Central memory CD4-positive, alpha-beta T cell (primary cell): ENCODE data around the gene ITGA5.

Source experiments
- DNase-seq: peaks from one replicate; pipeline ENCODE4 v3.0.0; 2022

ITGA5 gene

DNA sequence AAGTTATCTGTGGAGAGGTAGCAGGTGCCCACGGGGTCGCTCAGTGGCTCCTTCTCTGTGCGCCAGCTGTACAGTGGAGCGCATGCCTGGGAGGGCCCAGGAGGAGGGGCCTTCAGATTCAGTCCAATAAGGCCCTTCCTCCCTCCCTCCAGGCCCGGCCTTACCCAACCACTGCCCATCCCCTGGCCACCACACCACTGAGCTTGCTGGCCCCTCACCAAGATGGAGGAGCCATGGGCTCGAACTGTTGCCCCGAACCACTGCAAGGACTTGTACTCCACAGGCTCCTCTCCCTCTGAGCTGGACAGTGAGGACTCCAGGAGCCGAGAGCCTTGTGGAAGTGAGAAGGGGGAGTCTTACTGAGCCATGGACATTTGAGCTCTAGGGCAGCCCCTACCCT, 9.8 kb downstream of the ITGA5 start:
- no peak for DNase-seq

DNA sequence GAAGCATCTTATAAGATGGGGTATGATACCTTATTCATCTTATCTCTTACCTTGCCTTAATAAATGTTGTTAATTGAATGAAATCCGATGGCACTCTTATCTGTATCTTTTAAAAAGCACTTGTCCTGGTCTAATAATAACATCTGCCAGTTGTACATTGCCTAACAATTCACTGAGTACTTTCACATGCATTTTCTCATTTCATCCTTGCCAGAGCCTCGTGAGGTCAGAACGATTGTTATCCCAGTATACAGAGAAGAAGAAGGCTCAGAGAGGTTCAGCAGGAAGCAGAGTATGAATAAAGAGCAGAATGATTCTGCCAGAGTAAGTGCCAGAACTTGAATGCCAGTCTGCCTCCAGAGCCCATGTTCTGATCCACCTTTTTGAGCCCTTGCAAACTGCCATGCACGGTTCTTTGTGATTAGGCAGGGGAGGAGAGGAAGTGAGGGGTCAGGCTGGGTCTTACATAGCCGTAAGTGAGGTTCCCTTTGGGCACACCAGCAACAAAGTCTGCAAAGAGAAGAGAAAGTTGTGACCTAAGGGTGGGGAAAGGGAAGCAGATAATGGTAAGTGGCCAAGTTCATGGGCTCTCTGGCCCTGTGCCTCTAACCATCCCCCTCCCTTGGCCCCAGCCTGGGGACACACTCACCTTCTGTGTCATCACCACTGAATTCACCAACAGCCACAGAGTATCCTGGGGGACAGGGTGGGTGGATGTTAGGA, 11.7 kb downstream of the ITGA5 start:
- no peak for DNase-seq

DNA sequence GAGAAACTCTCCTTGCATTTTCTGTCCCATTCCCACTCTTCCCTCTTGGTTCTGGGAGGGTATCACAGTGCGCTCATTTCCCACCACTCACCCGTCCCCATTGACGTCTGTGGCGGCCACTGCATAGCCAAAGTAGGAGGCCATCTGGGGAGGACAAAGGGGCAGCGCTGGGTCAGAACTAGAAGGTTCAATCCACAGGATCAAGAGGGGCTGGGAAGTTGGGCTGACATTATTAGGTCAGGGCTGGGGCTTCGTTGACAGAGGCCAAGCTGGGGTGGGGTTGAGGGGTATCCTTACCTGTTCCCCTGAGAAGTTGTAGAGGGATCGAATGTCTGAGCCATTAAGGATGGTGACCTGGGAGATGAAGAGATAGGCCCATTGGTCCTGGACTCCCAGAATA, 13.5 kb downstream of the ITGA5 start:
- DNase-seq = no peak

DNA sequence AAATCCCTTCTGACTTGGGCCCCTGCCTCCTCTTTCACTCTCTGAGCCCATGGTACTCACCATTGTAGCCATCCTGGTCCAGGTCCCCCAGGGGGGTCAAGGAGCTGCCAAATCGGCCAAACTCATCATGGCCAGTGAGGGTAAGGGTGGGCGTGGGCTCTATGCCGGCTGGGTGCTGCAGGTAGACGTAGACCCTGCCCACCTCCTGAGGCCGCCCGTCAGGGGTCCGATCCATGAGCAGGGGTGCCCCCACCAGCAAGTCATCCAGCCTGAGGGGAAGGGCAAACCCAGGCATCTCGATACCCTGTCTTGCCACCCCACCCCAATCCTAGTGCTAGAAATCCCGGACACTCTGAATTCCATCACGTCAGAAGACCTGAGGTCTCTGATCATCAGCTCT, 14.0 kb downstream of the ITGA5 start:
- no peak for DNase-seq

DNA sequence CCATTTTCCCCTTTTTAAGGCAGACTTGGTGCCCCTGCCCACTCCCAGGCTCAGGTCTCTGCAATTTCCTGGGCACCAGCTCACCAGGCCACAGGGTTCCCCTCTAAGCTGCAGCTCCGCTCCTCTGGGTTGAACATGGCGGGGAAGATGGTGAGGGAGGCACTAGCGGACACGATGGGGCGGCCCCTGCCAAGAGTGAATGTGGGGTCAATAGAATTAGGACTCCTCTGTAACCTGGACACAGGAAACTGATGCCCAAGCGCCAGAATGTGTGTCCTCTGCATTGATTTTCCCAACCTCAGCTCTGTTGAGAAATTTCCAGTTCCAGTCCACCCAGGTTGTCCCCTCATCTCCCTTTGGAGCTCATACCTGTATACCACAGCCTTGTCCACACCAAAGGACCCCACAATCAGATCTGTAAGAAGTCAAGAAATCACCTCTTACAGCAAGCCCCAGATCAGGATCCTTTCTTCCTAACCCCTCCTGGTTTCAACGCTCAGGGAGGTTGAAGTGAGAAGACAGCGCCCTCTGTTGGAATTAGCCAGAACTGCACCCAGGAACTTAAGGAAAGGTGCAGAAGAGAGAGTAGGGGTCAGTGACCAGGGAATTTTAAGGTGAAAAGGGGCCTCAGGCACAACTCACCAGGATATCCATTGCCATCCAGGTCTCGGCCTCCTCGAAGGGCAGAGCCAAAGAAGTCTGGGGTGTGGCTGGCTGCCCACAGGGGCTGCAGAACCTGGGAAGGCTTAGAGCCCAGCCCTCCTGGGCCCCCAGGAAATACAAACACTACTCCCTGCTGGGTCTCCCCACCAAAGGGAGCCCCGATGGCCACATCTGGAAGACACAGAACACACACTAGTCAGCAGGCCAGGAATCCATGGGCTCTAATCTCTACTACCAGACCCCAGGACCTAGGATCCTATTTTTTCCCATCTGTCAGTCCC, 14.7 kb downstream of the ITGA5 start:
- DNase-seq = peak; percentile 56

DNA sequence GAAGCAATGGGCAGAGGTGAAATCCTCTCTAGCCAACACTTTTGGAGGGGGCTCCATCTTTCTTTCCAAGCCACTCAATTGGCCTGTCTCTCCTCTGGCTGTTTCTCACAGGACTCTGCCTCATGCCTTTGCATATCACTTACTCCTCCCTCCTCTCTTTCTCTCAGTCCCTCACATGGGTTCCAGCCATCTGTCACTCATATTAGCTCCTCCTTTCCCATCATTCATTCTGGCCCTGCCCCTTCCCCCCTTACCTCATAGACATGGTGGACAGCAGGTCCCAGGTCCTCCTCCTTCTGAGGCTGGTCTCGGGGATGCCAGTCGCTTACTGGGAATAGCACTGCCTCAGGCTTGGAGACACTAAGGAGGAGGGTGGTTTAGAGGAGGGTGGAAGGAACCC, 17.9 kb downstream of the ITGA5 start:
- DNase-seq = no peak

DNA sequence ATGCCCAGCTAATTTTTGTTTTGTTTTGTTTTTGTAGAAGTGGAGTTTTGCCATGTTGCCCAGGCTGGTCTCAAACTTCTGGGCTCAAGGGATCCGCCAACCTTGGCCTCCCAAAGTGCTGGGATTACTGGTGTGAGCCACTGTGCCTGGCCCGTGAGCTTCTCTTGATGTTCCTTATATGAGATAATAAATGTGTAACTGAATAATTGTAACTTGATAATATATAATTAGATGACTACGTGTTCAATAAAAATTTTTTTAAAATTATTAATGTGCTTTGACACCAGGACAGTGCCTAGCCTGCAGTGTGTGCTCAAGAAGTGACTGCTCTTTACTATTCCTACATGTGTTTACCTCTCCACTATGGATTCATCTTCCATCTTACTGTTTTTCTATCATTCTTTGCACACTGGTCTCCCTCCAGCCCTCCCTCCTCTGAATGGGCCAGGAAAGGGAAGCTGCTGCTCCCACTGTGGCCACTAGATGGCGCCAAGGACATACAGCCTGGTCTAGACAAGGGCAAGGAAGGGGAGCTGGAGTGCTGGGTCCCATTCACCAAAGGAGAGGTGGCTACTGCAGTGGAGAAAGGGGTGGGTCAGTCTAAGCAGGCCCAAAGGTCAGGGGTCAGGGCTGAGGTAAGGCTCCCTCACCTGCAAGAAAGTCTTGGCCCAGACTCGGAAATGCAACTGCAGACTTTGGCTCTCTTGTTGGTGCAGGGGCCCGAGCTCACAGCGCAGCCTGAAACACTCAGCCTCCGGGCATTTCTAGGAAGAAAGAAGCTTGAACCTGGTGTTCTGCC, 19.9 kb downstream of the ITGA5 start:
- peak; percentile 79 for DNase-seq

DNA sequence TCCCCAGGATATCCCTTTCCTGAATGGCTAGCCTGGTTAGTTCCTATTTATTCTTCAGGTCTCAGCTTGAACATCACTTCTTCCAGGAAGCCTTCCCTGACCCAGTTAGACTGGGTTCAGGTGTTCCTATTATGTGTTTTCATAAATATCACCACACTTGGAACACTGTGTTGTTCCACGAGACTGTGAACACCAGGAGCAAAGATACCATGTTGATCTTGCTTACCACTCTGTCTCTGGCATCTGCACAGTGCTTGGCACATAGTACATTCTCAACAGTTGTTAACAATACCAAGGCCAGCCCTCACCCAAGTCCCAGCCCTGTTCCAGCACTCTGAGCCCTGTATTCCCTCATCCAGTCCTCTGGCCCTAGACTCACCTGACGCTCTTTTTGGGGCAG, 20.8 kb downstream of the ITGA5 start:
- DNase-seq = no peak

DNA sequence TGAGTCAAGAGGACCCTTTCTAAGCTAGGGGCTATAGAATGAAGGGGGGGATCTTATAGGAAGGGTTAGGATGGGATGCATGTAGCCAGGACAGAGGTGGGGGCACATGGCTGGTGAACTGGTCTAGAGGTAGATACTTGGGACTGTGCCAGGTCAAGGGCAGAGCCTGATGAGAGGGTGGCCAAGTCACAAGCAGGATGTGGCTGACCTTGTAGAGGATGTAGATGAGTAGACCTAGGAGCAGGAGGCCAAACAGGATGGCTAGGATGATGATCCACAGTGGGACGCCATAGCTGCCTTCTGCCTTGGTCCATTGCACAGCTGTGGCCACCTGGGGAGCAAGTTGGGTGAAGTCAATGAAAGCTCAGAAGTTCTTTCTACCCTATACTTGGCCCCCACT, 21.9 kb downstream of the ITGA5 start:
- DNase-seq = no peak

DNA sequence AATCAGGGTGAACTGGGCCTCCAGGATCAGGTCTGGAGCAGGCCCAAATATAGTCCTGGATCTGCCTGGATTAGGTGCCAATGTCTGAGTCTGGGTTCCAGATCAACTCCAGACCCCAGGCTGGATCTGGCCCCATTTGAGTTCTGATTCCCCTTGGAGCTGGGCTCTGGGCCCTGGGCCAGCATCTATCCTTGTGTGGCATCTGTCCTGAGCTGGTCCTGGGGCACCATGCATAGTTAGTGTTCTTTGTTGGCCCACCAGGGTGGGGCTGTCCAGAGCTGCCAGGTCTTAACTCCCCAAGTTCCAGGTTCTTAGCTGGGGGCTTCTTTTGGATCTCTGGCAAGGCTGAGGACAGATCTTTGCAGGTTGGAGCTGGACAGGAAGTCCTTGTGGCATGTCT, 23.5 kb downstream of the ITGA5 start:
- no peak for DNase-seq

DNA sequence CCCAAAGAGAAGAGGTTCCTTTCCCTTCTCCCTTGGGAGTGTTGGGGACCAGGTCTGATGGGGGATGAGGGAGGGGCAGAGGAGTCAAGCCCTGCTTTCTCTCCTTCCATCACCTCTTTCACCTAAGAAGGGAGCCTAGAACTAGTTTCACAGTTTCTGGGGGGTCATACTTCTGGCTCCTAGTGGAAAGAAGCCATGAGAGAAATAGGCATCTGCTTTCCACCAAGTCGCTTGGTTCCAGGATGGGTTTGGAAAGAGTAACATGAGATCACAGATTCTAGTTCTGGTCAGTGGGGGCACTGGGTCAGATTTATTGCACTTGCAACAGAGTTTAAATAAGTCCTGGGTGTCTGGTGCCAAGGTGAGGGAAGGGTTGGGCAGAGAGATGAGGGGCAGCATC, 24.1 kb downstream of the ITGA5 start:
- DNase-seq = no peak

DNA sequence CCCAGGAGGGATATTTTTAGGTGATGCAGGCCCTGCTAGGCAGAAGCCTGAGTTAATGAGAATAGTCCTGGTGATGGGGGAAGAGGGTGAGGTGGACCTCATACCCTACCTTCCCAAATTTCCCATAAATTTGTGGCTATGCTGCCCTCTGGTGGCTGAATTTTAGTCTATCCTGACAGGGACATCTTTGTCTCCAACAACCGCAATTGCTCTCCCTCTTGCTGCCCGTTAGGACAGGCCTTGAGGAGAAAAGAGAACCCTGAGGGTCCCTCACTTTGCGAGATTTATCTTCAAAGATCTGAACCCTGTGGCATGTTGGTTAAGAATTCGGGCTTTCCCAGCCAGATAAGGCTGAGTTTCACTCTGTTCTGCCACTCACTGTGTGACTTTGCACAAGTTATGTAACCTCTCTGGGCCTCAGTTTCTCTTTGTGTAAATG, 24.8 kb downstream of the ITGA5 start:
- no peak for DNase-seq

DNA sequence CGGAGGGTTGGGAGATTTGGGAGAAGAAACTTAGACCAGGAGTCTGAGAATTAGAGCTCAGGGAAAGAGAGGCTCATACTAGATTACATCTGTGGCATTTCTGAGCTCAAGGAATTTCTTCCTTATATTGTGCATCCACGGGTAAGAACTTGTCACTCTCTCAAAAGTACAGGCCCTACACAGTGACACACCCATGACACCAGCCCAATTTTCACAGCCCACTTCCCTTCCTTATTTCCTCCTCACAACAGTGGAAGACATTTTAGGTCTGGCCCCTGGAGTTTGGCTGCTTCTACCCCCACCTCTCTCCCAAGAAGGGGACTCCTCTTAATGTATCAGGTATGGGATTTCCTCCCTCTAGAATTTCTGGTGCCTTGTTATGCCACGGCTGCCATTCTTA, 25.3 kb downstream of the ITGA5 start:
- no peak for DNase-seq

DNA sequence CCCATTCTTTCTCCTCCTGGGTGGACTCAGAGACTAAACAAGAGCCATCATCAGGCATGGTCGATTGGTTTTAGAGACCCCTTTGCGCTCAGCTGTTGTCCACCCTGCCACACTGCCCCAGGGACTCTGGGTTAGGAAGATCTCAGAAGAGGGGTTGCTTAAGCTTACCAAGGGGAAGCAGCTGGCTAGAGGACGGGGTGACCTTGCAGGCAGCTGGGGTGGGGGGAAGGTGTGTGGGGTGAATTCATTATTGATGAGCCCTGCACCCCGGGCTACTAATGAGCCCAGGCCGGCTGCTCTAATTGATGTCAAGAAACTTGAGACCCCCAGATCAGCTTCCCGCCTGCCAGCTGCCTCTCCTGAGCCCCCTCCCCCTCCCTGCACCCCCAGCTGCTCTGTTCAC, 25.9 kb downstream of the ITGA5 start:
- DNase-seq = no peak

DNA sequence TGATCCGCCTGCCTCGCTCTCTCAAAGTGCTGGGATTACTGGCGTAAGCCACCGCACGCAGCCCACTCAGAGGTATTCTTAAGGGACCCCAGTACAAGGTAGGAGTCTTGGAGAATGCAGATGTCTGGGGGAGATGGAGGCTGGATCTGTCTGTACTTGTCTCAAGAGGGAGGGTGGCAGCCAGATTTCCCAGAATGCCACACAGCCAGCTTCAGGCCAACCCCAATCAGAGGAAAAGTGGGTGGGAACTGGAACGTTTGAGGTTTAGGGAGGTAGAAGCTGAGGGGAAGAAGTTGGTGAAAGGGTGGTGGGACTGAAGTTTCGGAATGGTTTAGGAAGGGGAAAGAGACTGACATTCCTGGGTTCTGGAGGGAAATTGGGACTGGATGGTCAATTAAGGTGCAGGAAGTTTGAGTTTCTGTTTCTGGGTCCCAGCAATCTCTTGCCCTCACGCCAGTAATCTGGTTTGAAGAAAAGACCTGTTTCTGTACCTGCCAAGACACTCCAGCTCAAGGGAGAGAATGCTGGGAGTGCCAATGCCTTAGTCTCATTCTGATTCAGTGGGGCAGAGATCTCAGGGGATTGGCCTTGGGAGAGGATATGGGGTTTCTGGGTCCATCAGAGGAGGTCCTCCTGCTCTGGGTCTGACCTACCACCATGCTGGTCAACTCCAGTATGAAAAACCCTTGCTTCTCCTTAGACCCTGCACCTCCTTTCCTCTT, 26.4 kb downstream of the ITGA5 start:
- no peak for DNase-seq

DNA sequence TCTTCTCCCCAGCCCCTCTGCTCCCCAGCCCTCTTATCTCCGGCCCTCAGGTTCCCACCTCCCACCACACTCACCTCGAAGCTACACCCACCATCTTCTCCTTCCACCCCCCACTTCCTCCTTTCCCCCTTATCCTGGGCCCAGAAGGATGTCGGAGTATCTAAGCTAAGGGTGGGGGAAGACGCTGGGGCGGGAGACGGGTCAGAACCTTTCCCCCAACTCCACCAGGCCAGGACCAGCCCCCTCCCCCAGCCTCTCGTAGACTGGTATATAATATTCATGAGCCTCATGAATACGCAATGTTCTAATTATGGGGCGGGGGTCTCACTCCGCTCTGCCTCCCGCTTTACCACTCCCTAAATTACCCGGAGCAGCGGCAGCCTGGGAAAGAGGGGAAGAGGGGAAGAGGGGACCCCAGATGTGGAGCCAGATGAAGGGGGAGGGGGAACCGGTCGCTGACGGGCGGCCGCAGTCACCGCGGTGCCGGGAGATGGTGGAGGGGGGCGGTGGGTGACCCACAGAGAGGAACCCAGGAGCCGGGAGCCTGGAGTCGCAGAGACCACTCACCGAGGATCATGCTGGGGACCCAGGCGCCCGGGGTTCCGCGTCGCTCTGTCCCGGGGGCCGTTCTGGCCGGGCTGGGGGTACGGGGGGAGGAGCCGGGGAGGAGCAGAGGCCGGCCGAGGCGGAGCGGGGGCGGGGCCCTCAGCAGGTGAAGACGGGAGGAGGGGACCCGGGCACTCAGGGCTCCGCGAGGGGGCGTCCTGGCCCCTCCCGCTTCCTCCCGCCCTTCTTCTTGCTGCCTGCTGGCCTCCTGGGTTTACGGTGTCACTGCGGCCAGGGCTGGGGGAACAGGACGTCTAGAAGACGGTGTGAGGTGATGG, 28.2 kb downstream of the ITGA5 start:
- peak; percentile 62 for DNase-seq

DNA sequence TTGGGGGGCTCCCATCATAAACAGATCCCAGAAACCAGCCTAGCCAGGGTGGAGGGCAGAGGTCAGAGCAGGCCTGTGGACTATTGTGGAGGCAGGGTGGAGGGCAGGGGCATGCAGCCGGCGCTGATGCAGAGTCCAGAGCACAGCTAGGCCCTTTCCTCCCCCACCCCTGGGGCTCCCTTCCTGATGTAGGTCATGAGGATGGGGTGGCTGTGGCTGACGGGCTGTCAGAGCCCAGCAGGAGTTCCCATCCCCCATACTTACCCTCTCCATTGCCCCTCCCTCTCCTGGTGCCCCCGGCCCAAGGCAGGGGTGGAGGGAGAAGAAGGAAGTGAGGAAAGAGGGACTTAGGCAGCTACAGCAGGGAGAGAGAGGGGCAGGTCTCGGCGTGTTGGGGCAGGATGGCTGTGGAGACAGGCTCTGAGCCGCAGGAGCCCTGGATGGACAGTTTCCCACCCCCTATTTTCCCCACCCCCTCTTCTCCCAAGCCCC, 28.8 kb downstream of the ITGA5 start:
- no peak for DNase-seq

DNA sequence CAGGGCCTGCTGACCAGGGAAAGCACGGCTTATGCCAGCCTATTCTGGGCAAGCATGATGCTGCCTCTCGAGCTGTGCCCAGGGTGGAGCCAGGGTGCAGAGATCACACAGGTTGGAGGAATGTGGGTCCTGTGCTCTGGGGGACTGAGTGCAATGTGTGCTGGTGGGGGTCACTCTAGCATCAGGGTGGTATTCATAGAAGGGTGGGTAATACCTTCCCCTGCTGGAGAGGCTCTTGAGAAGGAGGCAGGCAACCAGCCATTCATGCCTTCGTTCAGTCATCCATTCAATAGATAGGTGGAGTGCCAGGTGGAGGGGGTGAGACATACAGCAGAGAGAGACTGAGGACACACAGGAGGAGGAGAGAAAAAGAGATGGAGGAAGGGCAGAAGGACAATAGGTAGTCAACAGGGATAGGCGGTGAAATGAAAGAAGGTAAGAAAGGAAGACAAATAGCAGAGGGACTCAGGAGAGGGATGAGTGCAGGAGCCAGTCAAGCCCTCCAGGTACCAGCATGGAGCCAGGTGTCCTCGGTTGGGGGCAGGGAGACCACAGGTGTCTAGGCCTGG, 29.4 kb downstream of the ITGA5 start:
- no peak for DNase-seq

DNA sequence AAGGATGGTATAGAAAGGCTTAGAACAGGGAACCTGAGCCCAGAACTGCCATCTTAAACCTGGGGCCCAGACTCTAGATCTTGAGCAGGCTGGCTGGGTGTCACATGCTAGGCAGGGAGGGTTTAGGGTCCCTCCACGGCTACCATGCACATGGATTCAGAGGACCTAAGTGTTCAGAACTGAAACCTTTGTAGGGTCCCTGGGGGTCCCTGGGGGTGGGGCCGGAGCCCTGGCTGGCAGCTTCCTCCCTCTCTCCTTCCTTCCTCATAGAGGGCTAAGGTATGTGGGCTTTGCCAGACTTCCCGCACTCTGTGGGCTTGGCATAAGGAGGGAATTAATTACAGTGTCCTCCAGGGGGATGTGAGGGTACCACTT, 29.9 kb downstream of the ITGA5 start:
- no peak for DNase-seq

DNA sequence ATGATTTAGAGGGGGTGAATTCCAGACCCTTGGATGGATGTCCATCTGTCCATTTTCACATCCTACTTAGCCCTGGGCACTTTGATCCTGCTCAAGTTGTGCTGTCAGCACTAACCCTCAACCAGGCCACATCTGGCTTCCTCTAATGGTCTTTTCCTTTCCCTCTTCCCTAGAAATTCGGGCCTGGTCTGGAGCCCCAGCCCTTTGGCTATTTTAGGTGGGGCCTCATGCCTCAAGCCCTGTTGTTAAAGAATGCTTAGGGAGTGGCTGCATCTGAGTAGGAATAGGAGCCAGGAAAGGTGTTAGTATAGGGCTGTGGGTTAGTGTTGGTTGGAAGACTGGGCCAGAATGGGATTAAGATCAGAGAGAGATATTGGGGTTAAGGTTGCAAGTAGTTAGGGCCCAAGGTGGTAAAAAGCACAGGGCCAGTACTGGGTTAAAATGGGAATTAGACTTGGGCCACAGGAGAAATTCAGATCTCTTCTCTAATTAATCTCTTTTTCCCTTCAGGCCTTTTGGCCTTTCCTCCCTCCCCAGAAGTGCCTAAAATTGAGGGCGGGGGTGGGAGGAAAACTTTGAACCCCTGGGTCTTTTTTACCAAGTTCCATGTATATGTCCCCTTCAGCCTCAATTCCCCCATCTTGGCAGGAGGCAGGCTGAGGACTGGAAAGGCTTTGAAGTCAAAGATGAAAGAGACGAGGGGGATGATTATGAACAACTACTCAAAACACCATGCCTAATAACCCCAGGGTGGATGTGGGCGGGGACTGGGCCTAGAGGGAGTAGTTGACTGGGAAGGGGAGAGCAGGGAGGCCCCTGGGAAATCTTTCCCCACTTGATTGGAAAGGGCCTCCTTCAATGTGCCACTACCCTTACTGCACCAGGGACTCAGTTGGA, 30.6 kb downstream of the ITGA5 start:
- DNase-seq = no peak
